GM21825 (cell line): ENCODE data around the gene METAP2.
"Not testable (repeated sequence)": the region's sequence is repeated elsewhere in the genome, so short reads cannot be mapped to it uniquely, and the experiment has no call there.

Experiments
- ATAC-seq: cut with Tn5 transposase; IDR thresholded peaks from one replicate; pipeline ENCODE4 v1.9.1; 2021; ENCODE audit warnings: mild to moderate bottlenecking, moderate library complexity; ENCODE audit not compliant: unreplicated experiment

The METAP2 gene

DNA sequence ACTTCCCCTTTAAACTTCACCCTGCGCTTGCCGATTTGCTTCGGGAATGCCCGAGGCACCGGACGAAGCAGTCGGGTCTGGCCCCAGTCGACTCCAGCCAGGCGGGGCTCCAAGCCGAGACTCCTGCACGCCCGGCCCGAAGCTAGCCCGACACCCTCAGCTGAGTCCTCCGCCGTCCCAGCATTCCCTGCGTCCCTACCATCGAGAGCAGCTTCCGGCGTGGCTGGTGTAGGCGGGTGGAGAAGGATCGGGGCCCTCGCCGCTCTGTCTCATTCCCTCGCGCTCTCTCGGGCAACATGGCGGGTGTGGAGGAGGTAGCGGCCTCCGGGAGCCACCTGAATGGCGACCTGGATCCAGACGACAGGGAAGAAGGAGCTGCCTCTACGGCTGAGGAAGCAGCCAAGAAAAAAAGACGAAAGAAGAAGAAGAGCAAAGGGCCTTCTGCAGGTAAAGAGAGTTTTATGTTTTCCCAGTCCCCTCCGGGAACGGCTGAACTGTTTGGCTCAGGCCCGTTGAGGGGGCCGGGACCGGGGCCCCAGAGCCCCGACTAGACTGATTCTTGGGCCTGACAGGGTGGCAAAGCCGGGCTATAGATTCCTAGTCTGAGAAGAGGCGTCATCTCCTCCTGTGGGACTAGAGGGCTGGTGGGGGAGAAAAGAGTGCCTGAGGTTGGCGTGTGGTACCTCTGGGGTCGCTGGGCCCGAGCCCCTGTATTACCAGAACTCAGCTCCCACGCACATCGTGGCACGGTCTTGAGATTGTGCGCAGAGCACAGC lies at the start of gene METAP2:
Gene METAP2 (plus strand): TSS at position 269 of the 776 bp plus-strand sequence. CDS start 28 bp downstream, at position 297.
- ATAC-seq = peak; percentile 98

DNA sequence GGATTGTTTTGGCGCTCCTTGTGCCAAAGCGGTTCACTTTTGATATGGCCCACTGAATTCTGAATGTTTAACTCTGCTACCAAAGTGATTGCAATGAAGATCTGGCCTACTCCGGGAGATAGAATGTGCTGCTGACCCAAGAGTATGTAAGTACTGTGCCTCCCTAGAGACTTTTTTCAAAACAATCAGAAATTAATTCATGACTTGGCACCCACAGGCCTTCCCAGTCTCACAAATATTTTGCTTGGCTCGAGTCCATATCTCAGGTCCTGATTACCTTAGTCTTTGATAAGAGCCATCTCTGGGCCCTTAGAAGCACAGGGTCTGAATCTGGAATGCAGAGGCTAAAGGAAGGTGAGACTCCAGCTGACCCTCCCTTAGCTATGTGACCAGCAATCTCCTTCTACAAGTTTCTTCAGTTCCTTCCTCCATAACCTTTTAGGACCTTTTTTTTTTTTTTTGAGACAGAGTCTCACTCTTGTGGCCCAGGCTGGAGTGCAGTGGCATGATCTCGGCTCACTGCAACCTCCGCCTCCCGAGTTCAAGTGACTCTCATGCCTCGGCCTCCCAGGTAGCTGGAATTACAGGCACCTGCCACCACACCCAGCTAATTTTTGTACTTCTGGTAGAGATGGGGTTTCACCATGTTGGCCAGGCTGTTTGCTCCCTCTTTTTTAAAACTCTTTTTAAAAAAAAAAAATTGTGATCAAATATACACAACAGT lies 49.5 kb upstream of the METAP2 start:
- ATAC-seq = no peak

DNA sequence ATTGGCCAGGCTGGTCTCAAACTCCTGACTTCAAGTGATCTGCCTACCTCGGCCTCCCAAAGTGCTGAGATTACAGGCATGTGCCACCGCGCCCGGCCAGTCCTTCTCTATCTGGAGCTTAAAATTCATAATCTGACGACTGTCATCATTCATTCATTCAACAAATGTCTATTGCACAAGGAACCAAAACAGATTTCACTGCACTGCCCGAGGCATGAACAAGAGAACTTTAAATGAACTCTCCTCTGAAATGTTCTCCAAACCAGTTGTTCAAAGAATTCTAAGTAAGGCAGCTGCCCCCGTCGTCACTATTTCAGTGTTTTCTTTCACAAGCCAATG lies 44.8 kb upstream of the METAP2 start:
- ATAC-seq = no peak

DNA sequence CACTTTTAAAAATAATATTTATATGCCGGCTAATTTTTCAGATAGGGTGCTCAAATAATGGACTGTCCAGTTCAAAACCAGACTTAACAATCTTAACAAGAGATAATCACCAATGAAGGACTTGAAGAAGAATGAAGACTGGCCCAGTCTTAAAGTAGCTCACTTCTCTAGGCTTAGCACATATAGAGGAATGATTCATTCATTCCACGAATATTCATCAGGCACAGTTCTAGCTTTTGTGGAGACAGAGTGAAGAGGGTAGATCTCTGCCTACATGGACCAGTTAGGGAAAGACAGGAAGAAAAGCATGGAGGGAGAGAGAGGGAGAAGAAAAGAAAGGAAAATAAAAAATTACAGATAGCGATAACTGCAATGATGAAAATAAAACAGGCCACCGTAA lies 42.8 kb upstream of the METAP2 start:
- no peak for ATAC-seq

DNA sequence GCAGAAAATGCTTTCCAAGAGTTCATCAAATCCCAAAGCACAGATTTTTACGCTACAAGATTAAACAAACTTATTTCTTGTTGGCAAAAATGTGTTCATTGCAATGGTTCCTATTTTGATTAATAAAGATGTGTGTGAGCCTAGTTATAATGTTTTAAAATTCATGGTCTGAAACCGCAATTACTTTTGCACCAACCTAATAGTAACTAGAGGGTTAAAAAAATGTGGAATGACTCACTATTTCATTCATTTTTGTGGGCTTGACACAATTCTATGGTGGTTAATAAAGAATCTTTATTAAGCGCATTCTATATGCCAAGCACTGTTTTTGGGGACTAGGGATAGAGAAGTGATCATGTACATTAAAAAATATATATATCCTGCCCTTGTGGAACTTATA lies 38.6 kb upstream of the METAP2 start:
- no peak for ATAC-seq

DNA sequence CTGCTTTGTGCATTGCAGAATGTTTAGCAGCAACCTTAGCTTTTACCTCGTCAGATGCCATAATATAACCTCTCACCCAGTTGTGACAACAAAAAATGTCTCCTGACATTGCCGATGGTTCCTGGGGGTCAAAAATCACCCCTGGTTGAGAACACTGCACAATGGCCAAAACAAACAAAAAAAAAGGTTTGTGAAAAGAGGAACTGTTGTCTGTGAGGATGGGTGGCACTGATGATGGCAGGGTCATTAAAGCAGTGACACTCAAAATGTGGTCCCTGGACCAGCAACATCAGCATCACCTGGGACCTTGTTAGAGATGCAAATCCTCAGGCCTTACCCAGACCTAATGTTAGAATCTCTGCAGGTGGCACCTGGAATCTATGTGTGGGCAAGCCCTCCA lies 36.4 kb upstream of the METAP2 start:
- no peak for ATAC-seq

DNA sequence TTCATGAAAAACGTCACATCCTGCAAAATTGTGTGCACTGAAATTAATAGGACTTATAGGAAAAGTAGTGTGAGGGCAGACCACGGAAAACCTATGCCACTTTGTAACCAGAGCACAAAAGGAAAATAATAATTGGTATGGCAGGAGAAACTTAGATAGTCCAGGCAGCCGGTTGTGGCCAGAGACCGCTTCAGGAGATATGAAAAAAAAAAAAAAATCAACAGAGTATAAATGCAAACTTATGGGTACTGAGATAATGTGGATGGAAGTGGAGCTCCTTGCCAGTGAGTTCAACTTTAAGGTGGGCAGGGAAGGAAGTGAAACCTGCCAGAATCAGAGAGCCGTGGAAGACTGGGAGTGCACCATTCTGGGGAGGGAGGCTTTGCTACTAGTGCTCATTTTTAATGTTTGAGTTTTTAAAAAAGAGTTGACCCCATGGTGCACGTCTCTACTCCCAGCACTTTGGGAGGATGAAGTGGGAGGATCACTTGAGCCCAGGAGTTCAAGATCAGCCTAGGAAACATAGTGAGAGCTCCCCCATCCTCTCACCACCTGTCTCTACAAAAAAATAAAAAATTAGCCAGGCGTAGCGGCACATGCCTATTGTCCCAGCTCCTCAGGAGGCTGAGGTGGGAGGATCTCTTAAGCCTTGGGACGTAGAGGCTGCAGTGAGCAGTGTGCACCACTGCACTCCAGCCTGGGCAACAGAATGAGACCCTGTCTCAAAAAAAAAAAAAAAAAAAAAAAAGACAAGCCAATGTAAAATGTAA lies 34.3 kb upstream of the METAP2 start:
- no peak for ATAC-seq

DNA sequence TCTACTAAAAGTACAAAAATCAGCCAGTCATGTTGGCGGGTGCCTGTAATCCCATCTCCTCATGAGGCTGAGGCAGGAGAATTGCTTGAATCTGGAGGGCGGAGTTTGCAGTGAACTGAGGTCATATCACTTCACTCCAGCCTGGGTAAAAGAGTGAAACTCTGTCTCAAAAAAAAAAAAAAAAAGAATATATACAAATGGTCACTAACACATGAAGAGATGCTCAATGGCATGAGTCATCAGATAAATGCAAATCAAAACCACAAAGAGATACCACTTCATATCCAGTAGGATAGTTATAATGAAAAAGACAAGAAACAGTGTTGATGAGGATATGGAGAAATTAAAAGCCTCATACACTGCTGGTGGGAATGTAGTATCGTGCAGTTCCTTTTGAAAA lies 33.6 kb upstream of the METAP2 start:
- no peak for ATAC-seq

DNA sequence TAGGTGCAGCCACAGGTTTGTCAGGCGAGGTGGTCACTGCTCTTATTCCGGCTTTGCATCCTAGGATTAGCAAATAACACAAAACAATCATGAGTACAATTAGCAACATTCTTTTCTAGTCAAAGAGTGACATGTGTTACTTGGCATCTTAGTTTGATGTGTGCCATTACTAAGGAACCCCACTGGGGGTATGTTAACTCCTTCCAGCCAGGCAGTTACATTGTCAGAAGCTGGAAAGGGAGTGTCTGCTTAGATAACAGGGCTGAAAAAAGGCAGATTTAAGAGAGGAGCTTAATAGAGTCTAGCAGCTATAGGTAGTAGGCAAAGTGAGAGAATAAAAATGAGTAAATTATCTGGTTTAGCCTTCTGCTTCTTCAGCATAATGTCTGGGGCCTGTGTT lies 30.5 kb upstream of the METAP2 start:
- ATAC-seq = no peak

DNA sequence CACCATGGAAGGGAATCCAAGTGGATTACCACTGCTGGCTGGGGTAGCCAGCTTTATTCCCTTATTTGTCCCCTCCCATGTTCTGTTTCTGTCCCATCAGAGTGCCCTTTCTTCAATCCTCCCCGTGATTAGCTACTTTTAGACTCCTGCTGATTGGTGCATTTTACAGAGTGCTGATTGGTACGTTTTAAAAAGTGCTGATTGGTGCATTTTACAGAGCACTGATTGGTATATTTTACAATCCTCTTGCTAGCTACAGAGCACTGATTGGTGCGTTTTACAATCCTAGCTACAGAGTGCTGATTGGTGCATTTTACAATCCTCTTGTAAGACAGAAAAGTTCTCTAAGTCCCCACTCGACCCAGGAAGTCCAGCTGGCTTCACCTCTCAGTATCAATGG lies 28.9 kb upstream of the METAP2 start:
- not testable (repeated sequence) for ATAC-seq

DNA sequence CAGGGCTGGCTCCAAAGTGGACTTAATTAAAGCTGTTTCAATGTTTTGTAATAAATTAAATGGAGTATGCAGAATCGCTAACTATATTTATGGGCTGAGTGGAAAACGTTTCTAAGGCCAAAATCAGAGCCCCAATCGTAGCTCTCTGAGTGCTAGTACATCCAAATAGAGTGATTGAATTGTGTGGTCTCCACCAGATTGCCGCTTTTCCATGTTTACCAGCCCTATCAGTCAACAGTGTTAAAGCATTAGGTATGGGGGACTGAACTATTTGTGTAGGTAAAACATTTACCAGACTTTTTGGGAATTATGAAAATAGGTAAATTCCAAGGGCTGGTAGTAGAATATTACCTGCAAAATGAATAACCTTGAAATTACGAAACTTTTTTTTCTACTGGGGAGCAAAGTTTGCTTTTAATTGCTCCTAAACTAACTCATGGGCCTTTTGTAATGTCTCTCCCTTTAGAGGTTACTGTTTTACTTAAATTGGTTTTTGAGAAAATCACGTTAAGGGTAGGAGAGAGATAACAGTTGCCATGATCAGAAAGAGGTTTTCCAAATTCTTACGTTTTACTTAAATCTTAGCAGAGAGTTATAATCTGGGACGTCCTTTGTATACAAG lies 28.0 kb upstream of the METAP2 start:
- ATAC-seq = no peak

DNA sequence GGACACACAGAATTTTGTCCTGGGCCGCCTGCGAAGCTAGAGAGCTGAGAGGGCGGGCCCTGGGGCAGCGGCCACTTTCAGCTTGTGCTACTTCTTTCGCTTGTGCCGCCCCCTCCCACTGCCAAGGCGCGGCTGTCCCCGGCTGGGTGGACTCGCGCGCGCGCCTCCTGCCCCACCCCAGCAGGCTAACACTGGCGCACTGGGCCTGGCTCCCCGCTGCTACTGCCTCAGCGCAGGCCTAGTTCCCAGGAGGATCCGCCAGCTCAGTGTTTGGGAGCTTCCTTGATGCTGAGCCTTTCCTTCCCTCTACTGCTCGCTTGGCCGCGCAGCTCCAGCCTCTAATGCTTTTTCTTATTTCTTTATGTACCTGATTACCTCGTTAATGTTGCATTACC lies 27.4 kb upstream of the METAP2 start:
- no peak for ATAC-seq

DNA sequence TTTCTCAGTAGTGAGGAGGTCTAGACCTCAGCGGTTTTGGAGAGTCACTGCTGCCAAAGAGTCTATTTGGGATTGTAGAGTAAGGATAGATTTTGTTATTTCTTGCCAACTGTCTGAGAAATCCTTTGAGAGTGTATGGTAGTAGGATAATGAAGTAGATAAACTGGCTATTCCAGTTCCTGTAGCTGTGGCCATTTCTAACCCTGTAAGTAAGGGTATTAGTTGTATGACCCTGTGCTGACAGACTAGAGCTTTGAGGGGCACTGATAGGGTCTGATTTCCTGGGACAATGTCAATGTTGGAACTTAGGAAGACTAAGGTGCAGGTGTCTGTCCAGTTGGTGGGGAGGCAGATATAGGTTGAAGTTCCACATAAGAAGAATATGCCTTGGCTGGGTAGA lies 24.3 kb upstream of the METAP2 start:
- ATAC-seq = not testable (repeated sequence)

DNA sequence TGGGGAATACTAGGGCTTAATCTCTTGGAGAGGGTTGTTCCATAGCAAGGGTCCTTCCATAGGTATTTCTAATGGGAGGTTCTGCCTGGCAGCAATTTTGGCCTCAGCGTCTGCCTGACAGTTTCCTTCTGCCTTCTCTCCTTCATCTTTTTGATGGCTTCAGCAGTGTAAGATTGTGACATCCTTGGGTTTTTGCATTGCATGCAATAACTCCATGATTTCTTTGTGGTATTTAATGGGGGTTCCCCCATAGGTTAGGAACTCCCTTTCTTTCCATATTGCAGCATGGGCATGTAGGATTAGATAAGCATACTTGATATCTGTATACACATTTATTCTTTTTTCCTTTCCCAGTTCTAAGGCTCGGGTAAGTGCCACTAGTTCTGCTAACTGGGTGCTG lies 21.5 kb upstream of the METAP2 start:
- not testable (repeated sequence) for ATAC-seq

DNA sequence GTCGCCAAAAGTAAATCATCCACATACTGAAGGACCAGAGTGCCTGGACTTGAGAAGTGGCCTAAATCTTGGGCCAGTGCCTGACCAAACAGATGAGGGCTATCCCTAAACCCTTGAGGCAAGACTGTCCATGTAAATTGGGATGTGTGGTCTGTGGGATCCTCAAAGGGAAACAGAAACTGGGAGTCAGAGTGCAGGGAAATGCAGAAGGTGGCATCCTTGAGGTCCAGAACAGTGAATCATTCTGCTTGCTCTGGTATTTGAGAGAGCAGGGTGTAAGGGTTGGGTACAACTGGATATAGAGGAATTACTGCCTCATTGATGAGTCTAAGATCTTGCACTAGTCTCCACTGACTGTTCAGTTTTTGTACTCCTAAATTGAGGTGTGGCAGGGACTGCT lies 20.1 kb upstream of the METAP2 start:
- not testable (repeated sequence) for ATAC-seq

DNA sequence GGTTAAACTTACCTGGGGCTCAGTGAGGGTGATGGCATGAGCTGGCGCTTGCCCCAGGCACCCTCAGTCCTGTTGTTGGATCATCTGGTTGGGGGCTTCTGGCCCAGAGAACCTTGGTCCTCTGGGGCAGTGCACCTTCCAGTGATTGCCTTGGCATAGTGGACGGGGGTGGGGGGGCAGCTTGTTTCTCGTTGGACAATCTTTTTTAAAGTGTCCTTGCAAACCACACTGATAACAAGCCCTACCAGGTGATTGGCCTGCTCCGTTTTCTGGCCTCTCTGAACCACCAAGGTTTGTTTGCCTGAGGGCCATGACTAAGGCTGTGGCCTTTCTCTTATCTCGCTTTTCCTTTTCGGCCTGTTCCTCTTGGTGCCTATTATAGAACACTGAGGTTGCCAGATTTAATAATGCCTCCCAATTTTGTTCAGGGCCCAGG lies 19.2 kb upstream of the METAP2 start:
- not testable (repeated sequence) for ATAC-seq

DNA sequence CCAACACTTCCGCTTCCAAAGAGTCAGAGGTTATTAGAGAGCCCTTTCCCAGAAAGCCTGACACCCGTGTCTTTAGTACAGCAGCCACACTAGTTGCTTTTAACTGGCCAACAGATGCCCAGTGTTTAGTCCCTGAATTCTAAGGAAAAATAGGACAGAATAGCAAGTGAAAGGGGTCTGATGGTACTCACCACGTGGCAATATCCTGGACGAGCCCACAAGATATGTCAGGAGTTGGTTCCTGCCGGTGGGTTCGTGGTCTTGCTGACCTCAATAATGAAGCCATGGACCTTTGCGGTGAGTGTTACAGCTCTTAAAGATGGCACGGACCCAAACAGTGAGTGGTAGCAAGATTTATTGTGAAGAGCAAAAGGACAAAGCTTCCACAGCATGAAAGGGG lies 16.3 kb upstream of the METAP2 start:
- ATAC-seq = not testable (repeated sequence)

DNA sequence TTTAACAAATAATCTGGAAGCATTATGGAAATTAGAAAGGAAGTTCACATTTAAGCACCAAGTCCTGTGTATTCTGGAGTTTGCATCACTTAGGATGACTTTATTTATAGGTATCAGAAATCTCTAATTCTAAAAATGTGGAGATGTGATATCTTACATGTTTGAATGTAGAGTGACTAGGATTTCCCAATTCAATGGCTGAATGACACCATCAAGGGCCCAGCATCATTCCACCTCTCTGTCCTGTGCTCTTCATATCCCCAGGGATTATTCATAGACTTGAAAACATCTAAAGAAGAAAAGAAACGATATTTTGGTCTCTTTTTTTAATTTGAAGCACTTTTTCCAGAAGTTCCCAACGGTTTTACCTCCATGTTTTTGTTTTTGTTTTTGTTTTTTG lies 15.2 kb upstream of the METAP2 start:
- ATAC-seq = no peak

DNA sequence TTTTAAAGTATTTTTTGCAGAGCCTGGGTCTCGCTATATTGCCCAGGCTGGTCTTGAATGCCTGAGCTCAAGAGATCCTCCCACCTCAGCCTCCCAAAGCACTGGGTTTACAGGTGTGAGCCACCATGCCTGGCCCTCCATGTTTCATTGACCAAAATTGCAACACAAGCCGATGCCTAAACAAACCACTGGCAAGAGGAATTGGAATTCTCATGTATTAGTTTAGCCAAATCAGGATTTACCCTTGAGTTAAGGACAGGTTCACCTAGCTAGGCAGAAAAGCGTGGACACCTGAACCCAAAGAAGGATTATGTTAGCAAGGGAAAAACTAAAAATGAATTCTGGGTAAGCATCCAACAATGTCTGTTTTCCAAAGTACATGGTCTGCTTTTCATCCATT lies 14.6 kb upstream of the METAP2 start:
- ATAC-seq = no peak

DNA sequence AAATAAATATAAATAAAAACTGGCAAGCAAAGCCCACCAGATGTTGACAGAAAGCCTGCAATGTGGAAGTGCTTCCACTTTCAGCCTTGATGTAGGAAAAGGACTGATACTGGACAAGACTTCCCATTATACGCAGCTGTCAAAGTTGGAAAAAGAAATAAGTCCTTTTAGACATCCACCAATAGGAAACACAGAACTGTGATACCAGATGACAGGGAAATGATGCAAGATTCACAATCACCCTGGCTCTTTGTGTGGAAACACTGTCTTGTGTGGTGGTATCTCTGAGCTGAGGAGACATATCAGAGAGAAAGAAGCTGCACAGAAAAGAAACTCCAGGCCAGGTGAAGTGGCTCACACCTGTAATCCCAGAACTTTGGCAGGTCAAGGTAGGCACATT lies 13.8 kb upstream of the METAP2 start:
- ATAC-seq = no peak

DNA sequence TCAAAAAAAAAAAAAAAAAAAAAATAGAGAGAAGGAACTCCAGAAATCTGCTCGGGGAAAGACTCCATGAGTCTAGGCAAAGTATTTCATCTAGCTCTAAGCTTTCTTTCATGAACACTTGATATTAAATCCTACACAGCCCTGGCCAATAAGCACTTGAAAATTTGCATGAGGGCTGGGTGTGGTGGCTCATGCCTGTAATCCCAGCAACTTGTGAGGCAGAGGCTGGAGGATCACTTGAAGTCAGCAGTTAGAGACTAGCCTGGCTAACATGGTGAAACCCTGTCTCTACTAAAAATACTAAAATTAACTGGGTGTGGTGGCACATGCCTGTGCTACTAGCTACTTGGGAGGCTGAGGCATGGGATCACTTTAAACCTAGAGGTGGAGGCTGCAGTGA lies 13.1 kb upstream of the METAP2 start:
- no peak for ATAC-seq
